Caco-2 (cell line): ENCODE measurements around the gene GPR183. TPM values are rescaled to one million over a fixed set of nuclear protein-coding genes. Genes with fewer than 3 reads are reported as not detected.

Experiments
- BruUV-seq: library from RNA; stranded (reverse); fragments of 400-500 nt; replicated peaks from 2 replicates; lab custom pipeline; 2021; lab: Mats Ljungman, UMichigan
- CTCF ChIA-PET: fragments of 300-600 bp; sonication (Branson Sonifier 250); formaldehyde crosslinking; loops from one replicate; lab custom pipeline; 2022; ENCODE audit warnings: antibody characterized with exemption; lab: Charles Lee
- POLR2A ChIA-PET: fragments of 300-600 bp; sonication (Branson Sonifier 250); formaldehyde crosslinking; loops from one replicate; lab custom pipeline; 2022; ENCODE audit warnings: antibody characterized with exemption; lab: Charles Lee
- DNase-seq, 2 experiments: peaks; one replicate each; pipeline versions ENCODE4 v3.0.0 to v3.0.0-alpha.2; 2020 to 2022
- H3K27me3 ChIP-seq: replicated peaks from 2 replicates; pipeline ENCODE4 v1.6.0; 2011; ENCODE audit warnings: low read length; ENCODE audit not compliant: control insufficient read depth, insufficient read depth
- H3K36me3 ChIP-seq: 2 replicates; pipeline ENCODE4 v1.5.1; 2011; ENCODE audit warnings: low read length; ENCODE audit not compliant: control insufficient read depth, insufficient read depth
- H3K4me1 ChIP-seq: fragments of 250-450 bp; sonication (Bioruptor Pico); 2 replicates; pipeline ENCODE4 v1.5.1; 2020; ENCODE audit warnings: mild to moderate bottlenecking
- H3K4me3 ChIP-seq: 2 replicates; pipeline ENCODE4 v1.5.1; 2011; ENCODE audit warnings: low read depth, mild to moderate bottlenecking, control low read depth, low read length
- H3K9me3 ChIP-seq: fragments of 250-450 bp; sonication (Bioruptor Pico); 2 replicates; pipeline ENCODE4 v1.5.1; 2020; ENCODE audit warnings: mild to moderate bottlenecking, moderate library complexity
- H3K27ac Mint-ChIP-seq: one replicate; pipeline ENCODE4 v1.8.0; 2022; ENCODE audit warnings: mixed read lengths; ENCODE audit not compliant: unreplicated experiment
- H3K27me3 Mint-ChIP-seq: one replicate; pipeline ENCODE4 v1.8.0; 2022; ENCODE audit warnings: mixed read lengths; ENCODE audit not compliant: insufficient read depth, unreplicated experiment
- H3K36me3 Mint-ChIP-seq: one replicate; pipeline ENCODE4 v1.8.0; 2022; ENCODE audit warnings: mild to moderate bottlenecking, mixed read lengths; ENCODE audit not compliant: insufficient read depth, unreplicated experiment
- H3K4me1 Mint-ChIP-seq: one replicate; pipeline ENCODE4 v1.8.0; 2022; ENCODE audit warnings: low read depth, mixed read lengths; ENCODE audit not compliant: unreplicated experiment
- H3K4me3 Mint-ChIP-seq: one replicate; pipeline ENCODE4 v1.8.0; 2022; ENCODE audit warnings: mild to moderate bottlenecking, moderate library complexity, mixed read lengths; ENCODE audit not compliant: unreplicated experiment
- H3K9me3 Mint-ChIP-seq: one replicate; pipeline ENCODE4 v1.8.0; 2022; ENCODE audit warnings: mixed read lengths; ENCODE audit not compliant: unreplicated experiment
- intact Hi-C: fragments of 100-400 bp; cut with micrococcal nuclease; formaldehyde crosslinking; loops from one replicate; pipeline ENCODE4 v1.10.0; 2022; ENCODE audit not compliant: unreplicated experiment
- total RNA-seq: library from RNA; stranded (reverse); gene quantifications from 2 replicates; pipeline ENCODE4 v1.2.3, GENCODE V29; 2022
- TF ChIP-seq, protein P1 (sequence below), 2 experiments: fragments of 200-600 bp in 1 of 2; IDR thresholded peaks; 1 replicate in 1 of 2; 2 replicates in 1 of 2; pipeline versions ENCODE4 v1.5.1 to v1.8.0; 2011 to 2022; ENCODE audit warnings: antibody characterized with exemption in 1 of 2, control low read depth in 1 of 2, inconsistent platforms in 1 of 2, low read depth in 1 of 2, low read length in 1 of 2, mild to moderate bottlenecking in 1 of 2, moderate library complexity in 1 of 2; ENCODE audit not compliant: insufficient read depth in 1 of 2, severe bottlenecking in 1 of 2, unreplicated experiment in 1 of 2

GPR183 gene
- total RNA-seq, 1 experiment from 2014 or later: not detected

DNA sequence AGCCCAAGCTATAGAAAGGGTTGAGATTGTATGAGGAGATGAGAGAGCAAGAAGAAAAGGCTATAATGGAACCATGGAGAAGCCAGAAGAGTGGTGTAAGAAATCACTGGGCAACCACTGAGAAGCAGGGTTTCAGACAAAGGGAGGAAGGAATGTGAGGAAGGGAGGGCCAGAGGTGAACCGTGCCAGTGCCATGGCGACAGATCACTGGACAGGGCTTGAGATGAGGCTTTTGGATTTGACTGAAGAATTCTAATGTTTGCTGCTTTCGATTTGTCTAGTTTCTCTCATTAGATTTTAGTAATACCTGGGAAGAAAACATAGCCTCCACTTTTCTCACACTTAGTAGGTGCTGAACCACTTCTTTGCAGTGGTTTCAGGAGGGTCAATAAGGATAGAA, 6.3 kb upstream of the GPR183 start:
- H3K4me1 ChIP-seq: no peaks in the 10 kb centered on the region

DNA sequence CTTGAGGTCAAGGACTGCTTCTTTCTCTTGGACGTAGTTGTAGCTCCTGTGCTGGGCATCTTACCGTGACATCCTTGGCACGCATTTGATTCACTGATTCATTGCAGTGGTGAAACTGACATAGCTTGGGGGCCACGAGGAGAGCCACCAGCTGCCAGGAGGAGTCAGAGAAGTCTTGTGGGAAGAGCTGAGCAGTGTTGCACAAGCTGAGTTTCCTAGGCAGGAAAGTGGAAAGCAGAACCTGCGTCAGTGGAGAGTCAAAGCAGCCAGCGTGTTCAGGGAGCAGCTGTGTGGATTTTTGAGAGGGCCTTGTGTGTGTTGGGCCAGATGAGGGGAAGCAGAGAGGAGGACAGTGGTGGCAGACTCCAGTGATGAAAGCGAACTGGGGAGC, 5.3 kb upstream of the GPR183 start:
- TF ChIP-seq, protein P1, sequence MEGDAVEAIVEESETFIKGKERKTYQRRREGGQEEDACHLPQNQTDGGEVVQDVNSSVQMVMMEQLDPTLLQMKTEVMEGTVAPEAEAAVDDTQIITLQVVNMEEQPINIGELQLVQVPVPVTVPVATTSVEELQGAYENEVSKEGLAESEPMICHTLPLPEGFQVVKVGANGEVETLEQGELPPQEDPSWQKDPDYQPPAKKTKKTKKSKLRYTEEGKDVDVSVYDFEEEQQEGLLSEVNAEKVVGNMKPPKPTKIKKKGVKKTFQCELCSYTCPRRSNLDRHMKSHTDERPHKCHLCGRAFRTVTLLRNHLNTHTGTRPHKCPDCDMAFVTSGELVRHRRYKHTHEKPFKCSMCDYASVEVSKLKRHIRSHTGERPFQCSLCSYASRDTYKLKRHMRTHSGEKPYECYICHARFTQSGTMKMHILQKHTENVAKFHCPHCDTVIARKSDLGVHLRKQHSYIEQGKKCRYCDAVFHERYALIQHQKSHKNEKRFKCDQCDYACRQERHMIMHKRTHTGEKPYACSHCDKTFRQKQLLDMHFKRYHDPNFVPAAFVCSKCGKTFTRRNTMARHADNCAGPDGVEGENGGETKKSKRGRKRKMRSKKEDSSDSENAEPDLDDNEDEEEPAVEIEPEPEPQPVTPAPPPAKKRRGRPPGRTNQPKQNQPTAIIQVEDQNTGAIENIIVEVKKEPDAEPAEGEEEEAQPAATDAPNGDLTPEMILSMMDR (IDR thresholded peaks at IDR 0.05; ENCODE audit: insufficient read depth in 1 of 2, low read depth in 1 of 2, low read length in 1 of 2, severe bottlenecking in 1 of 2, unreplicated experiment in 1 of 2): no peak
- no TSS peak for BruUV-seq
- Histone ChIP-seq H3K4me3 (no peak overlapping the region), H3K27me3 (no peaks in the 10 kb centered on the region), H3K9me3 (no peaks in the 10 kb centered on the region), H3K36me3 (peaks cover 2% of the 10 kb centered on the region; the same call in 1 of the 2 replicates), H3K4me1 (no peaks in the 10 kb centered on the region)
- intact Hi-C loops: no loop called here
- Mint-ChIP-seq H3K9me3 (no peaks in the 10 kb centered on the region), H3K36me3 (peaks cover 33% of the 10 kb centered on the region), H3K4me1 (peaks cover 15% of the 10 kb centered on the region), H3K27ac (no peak overlapping the region), H3K27me3 (no peaks in the 10 kb centered on the region), H3K4me3 (no peak overlapping the region)
- DNase-seq: no peak
- POLR2A ChIA-PET: no interaction called here
- CTCF ChIA-PET: no interaction called here

More for the DNA sequence above, 6.3 kb upstream of the GPR183 start:
- TF ChIP-seq, protein P1 (IDR thresholded peaks at IDR 0.05; ENCODE audit: insufficient read depth in 1 of 2, low read depth in 1 of 2, low read length in 1 of 2, severe bottlenecking in 1 of 2, unreplicated experiment in 1 of 2): no peak
- no peak overlapping the region for H3K4me3 ChIP-seq
- intact Hi-C loops: no loop called here
- Mint-ChIP-seq H3K27ac (no peak overlapping the region), H3K27me3 (no peaks in the 10 kb centered on the region), H3K36me3 (peaks cover 31% of the 10 kb centered on the region), H3K9me3 (no peaks in the 10 kb centered on the region), H3K4me3 (no peak overlapping the region), H3K4me1 (peaks cover 14% of the 10 kb centered on the region)
- BruUV-seq: no TSS peak
- no peaks in the 10 kb centered on the region for H3K27me3 ChIP-seq
- H3K9me3 ChIP-seq: no peaks in the 10 kb centered on the region
- DNase-seq: no peak
- H3K36me3 ChIP-seq: peaks cover 2% of the 10 kb centered on the region; the same call in 1 of the 2 replicates
- ChIA-PET POLR2A (no interaction called here), CTCF (no interaction called here)

DNA sequence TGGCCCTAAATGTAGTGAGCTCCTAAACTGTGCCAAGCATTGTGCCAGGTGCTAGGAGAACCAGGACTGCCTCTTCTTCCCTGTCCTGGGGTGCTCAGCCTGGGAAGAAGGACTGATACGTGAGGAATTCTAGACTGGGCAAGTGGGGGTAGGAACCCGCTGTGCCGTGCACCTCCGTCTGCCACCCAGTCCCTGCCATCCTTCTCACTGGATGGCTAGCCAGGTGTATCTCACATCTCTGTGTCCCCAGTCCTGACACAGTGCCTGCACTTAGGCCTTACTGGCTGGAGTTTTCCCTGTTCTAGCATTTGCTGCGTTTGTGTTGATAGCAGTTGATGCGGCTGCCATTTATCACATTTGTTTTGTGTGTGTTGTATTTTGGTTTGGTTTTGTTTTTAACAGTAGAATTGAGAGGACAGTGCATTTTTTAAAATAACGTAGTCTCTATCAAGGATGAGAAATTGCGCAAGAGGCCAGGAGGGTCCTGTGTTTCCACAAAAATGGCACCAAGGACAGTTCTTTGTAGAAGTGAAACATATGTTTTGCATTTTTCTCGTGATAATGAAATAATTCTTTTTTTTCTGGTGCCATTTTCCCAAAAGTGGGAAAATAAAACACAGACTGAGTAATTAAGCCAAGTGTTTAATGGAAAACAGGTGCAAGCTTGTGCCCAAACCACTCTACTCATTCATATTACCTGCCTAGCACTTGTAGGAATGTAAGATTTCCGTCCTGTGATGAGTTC, 4.7 kb upstream of the GPR183 start:
- intact Hi-C loops: no loop called here
- no peaks in the 10 kb centered on the region for H3K4me1 ChIP-seq
- CTCF ChIA-PET: no interaction called here

More for the DNA sequence above, 4.7 kb upstream of the GPR183 start:
- no TSS peak for BruUV-seq
- Mint-ChIP-seq H3K4me1 (peaks cover 21% of the 10 kb centered on the region), H3K9me3 (no peaks in the 10 kb centered on the region), H3K27me3 (no peaks in the 10 kb centered on the region), H3K36me3 (peaks cover 33% of the 10 kb centered on the region), H3K27ac (no peak overlapping the region), H3K4me3 (no peak overlapping the region)
- Histone ChIP-seq H3K4me3 (no peak overlapping the region), H3K36me3 (peaks cover 2% of the 10 kb centered on the region; the same call in 1 of the 2 replicates), H3K9me3 (no peaks in the 10 kb centered on the region), H3K27me3 (no peaks in the 10 kb centered on the region)
- TF ChIP-seq, protein P1 (IDR thresholded peaks at IDR 0.05; ENCODE audit: insufficient read depth in 1 of 2, low read depth in 1 of 2, low read length in 1 of 2, severe bottlenecking in 1 of 2, unreplicated experiment in 1 of 2): no peak
- POLR2A ChIA-PET: no interaction called here
- no peak for DNase-seq
